H1 (cell line): Measurements from ENCODE around the gene KAT2A.

Experiments
- EZH2 ChIP-seq: fragments of 200-600 bp; sonication (generic); IDR thresholded peaks from 2 replicates; pipeline ENCODE4 v1.7.1; 2012; ENCODE audit warnings: low read depth, mild to moderate bottlenecking, moderate library complexity, low read length, inconsistent platforms; ENCODE audit not compliant: severe bottlenecking
- JUND ChIP-seq: IDR thresholded peaks from 2 replicates; pipeline ENCODE4 v1.6.1; 2011; ENCODE audit warnings: mild to moderate bottlenecking, improper control_type of control experiment, low read length
- POLR2A ChIP-seq, 2 experiments: IDR thresholded peaks; 1 replicate in 1 of 2; 2 replicates in 1 of 2; pipeline ENCODE4 v1.6.1; 2011; ENCODE audit warnings: low read depth in 2 of 2, low read length in 2 of 2, mild to moderate bottlenecking in 2 of 2; ENCODE audit errors: control extremely low read depth in 1 of 2
- YY1 ChIP-seq: IDR thresholded peaks from 2 replicates; pipeline ENCODE4 v1.6.1; 2011; ENCODE audit warnings: low read depth, mild to moderate bottlenecking, low read length
- ZNF274 ChIP-seq: IDR thresholded peaks from 2 replicates; pipeline ENCODE4 v1.7.0; 2012; ENCODE audit warnings: low read length, borderline replicate concordance; ENCODE audit errors: extremely low read depth
- TF ChIP-seq, protein P1 (sequence below), 3 experiments: IDR thresholded peaks; 1 replicate in 2 of 3; 2 replicates in 1 of 3; pipeline versions ENCODE4 v1.5.1 to v1.6.1; 2011; ENCODE audit warnings: low read length in 3 of 3, mild to moderate bottlenecking in 3 of 3, inconsistent platforms in 2 of 3, low read depth in 1 of 3, moderate library complexity in 1 of 3; ENCODE audit not compliant: insufficient read depth in 1 of 3; ENCODE audit errors: control extremely low read depth in 1 of 3
- TF ChIP-seq, protein P2 (sequence below): IDR thresholded peaks from 2 replicates; pipeline ENCODE4 v1.6.1; 2012; ENCODE audit warnings: inconsistent platforms

DNA sequence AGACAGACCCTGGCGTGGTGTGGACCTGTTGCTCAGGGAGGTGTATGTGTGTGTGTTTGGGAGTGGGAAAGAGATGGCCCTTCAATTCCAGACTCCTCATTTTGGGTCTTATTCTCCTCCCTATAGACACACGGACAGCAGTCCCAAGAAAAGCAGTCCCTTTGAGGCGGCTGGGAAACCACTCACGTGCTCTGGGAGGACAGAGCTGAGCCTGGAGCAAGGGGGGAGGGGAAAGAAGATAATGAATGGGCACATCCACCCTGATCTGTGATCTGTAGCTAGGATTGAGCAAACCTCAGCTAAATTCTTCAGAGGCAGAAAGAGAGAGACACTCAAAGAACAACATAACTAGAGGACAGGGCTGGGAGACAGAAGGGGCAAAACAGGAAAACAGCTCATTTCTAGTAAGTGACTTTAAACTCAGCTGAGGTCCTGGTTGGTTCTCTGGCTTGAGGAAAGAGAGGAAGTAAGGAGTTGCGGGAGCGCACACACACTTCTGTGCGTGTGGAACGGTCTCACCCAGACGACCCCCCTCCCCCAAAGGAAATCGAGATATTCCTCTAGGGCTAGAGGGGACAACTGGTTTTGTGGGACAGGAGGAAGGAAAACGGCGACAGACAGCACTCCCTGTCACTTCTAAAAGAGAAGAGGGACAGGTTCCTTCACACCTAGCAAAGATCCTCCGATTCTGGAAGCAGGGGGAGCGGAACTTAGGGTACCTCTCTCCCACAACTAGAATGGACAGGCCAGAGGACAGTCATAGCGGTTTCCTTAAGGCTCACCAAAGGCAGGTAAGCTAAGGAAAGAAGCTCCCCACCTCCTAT is 33.0 kb upstream of the KAT2A start:
- TF ChIP-seq, protein P1, sequence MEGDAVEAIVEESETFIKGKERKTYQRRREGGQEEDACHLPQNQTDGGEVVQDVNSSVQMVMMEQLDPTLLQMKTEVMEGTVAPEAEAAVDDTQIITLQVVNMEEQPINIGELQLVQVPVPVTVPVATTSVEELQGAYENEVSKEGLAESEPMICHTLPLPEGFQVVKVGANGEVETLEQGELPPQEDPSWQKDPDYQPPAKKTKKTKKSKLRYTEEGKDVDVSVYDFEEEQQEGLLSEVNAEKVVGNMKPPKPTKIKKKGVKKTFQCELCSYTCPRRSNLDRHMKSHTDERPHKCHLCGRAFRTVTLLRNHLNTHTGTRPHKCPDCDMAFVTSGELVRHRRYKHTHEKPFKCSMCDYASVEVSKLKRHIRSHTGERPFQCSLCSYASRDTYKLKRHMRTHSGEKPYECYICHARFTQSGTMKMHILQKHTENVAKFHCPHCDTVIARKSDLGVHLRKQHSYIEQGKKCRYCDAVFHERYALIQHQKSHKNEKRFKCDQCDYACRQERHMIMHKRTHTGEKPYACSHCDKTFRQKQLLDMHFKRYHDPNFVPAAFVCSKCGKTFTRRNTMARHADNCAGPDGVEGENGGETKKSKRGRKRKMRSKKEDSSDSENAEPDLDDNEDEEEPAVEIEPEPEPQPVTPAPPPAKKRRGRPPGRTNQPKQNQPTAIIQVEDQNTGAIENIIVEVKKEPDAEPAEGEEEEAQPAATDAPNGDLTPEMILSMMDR (IDR thresholded peaks at IDR 0.05; ENCODE audit: control extremely low read depth in 1 of 3, insufficient read depth in 1 of 3, low read depth in 1 of 3, low read length in 3 of 3) = no peak
- no peak for TF ChIP-seq ZNF274
- TF ChIP-seq, protein P2, sequence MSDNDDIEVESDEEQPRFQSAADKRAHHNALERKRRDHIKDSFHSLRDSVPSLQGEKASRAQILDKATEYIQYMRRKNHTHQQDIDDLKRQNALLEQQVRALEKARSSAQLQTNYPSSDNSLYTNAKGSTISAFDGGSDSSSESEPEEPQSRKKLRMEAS = no peak
- TF ChIP-seq EZH2 = no peak
- no peak for TF ChIP-seq POLR2A (IDR thresholded peaks at IDR 0.05; ENCODE audit: control extremely low read depth in 1 of 2, low read depth in 2 of 2, low read length in 2 of 2)
- no peak for TF ChIP-seq JUND
- TF ChIP-seq YY1 = no peak
